LoVo (cell line): ENCODE measurements around the gene C2orf69.

ENCODE experiments used
- DNase-seq: peaks from one replicate; pipeline ENCODE4 v3.0.0-alpha.2; 2016; ENCODE audit warnings: low spot score

C2orf69 gene

GRCh38 chr2:199968126-199968525 is 57.0 kb downstream of the C2orf69 start:
- no peak for DNase-seq

- DNase-seq, result no peak
Measured at GRCh38 chr2:199972088-199972626, 61.1 kb downstream of the C2orf69 start.

GRCh38 chr2:199973703-199974102 is 62.6 kb downstream of the C2orf69 start:
- DNase-seq, result peak; percentile 66

- peak; percentile 57 for DNase-seq
Measured at GRCh38 chr2:199975273-199975895, 64.3 kb downstream of the C2orf69 start.
